GM18505 (cell line): Measurements from ENCODE around the gene SLC24A1.

Source experiments
- ATAC-seq: cut with Tn5 transposase; IDR thresholded peaks from one replicate; pipeline ENCODE4 v1.9.1; 2021; ENCODE audit not compliant: unreplicated experiment
- POLR2A ChIP-seq: IDR thresholded peaks from 4 replicates; pipeline ENCODE4 v1.6.1; 2011; ENCODE audit warnings: borderline replicate concordance; ENCODE audit not compliant: insufficient read depth, insufficient read length; ENCODE audit errors: extremely low read depth

SLC24A1 gene

DNA sequence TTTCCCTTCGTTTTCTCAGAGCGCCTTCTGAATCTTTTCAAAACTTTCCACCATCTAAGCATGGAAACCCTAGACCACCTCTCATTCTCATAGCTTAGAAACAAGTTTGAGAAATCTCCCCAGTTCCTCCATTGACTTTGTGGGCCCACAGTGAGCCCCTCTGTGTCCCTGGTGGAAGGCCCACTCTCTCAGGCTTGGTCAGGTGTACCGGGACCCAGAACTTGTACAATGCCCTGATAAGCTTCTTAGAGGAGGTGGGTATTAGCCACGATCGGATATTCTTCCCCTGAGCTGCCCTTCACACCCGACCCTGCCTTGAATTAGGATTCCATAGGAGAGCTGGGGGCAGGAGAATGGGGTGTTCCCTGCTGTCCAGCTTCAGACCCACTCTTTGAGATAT is at the start of gene SLC24A1:
TSS of gene SLC24A1 (plus strand) at position 301 of the 400 bp plus-strand sequence. CDS start 2,143 bp downstream, outside the sequence.
- TF ChIP-seq POLR2A: no peak
- ATAC-seq: no peak

- ATAC-seq: no peak
- no peak for TF ChIP-seq POLR2A
Observed at GRCh38 chr15:65571971-65572370, 49.8 kb upstream of the SLC24A1 start.

- ATAC-seq: no peak
- no peak for TF ChIP-seq POLR2A
Observed at GRCh38 chr15:65576664-65577063, 45.1 kb upstream of the SLC24A1 start.

DNA sequence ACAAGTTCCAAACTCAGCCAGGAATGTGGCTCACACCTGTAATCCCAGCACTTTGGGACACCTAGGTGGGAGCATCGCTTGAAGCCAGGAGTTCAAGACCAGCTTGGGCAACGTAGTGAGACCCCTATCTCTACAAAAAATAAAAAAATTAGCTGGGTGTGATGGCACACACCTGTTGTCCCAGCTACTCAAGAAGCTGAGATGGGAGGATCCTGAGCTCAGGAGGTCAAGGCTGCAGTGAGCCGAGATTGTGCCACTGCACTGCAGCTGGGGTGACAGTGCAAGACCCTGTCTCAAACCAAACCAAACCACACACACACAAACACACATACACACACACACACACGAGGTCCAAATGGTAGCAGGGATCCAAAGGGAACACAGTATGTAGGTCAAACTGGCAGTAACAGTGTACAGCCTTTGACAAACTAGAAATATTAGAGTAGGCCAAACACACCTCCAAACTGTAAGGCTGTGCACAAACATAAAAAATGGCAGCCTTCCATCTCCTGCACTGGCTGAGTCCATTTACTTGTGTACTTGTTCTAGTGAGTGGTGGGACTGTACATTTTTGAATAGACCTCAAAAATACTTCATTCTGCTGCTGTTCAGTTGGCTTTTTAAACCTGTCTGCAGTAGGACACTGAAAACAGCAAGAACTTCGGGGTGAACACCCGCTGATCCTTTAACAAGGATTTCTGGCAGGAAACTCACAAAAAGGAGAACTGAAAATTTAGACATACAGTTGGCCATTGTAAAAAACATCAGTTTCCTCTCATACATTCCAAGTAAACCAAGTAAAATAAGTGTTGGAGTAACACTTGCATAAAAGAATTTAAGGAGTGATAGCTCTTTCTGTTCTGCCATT is 44.4 kb upstream of the SLC24A1 start:
- ATAC-seq: no peak

GRCh38 chr15:65578904-65579728 is 42.6 kb upstream of the SLC24A1 start:
- no peak for ATAC-seq
- TF ChIP-seq POLR2A: no peak

More for the DNA sequence above, 44.4 kb upstream of the SLC24A1 start:
- no peak for TF ChIP-seq POLR2A

DNA sequence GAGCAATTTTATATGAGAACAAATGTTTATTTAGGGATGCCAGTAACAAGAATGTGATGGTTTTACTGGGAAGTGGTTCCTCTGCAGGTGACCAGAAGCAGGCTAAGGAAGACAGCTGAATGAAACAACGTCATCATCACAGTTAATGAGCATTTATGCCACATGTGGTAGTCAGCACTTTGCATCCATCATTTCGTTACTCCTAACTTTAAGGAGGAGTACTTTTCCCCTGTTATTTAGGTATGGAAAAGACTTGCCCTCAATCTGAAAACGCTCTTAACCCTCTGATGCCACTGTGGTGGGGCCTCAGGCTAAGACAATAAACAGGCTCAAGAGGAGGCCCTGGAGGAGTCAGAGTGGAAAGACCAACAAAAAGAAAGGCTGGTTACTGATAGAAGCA is 42.0 kb upstream of the SLC24A1 start:
- no peak for TF ChIP-seq POLR2A
- ATAC-seq: no peak

GRCh38 chr15:65580287-65580686 is 41.5 kb upstream of the SLC24A1 start:
- TF ChIP-seq POLR2A: no peak
- ATAC-seq: no peak

GRCh38 chr15:65583701-65584100 is 38.0 kb upstream of the SLC24A1 start:
- ATAC-seq: no peak

DNA sequence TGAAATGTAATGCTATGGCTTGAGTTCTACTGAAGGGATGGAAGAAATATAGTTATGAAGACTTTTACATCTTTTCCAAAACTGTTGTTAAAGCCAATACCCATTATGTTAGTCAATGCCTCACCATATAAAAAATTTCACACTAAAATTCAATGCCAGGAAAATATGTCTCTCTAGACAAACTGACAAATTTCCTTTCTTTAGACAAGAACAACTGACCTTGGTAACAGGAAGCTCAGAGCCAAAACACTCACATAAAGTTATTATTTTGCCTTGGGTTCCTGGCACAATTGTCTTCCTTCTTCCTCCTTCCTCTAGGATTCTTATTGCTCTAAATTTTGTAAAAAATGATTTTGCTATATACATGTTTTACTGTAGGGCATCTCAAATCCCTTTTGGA is 37.5 kb upstream of the SLC24A1 start:
- no peak for ATAC-seq
- TF ChIP-seq POLR2A: no peak

More at GRCh38 chr15:65583701-65584100, 38.0 kb upstream of the SLC24A1 start:
- TF ChIP-seq POLR2A: no peak

DNA sequence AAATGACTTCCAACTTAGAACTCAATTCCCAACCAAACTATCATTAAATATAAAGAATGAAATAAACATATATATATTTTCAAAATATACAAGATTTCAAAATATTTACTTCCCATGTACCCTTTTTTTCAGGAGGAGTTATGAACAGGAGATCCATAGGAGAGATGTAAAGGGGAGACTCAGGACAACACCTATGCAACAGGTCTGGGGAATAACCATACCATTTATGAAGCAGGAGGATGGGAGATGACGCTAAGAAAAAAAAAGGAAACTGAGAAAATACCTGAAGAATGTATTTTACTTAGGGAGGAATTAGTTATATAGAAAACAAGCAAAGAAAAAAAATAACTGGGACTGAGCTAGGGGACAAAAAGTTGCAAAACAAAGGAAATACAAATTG is 34.6 kb upstream of the SLC24A1 start:
- no peak for ATAC-seq
- TF ChIP-seq POLR2A: no peak

GRCh38 chr15:65595960-65596359 is 25.8 kb upstream of the SLC24A1 start:
- no peak for TF ChIP-seq POLR2A
- ATAC-seq: no peak

- no peak for TF ChIP-seq POLR2A
Observed at GRCh38 chr15:65598468-65598867, 23.3 kb upstream of the SLC24A1 start.

GRCh38 chr15:65599677-65600076 is 22.1 kb upstream of the SLC24A1 start:
- TF ChIP-seq POLR2A: no peak
- ATAC-seq: no peak

More at GRCh38 chr15:65598468-65598867, 23.3 kb upstream of the SLC24A1 start:
- ATAC-seq: no peak
